ENCODE measurements around the gene ZNF10.

Gene ZNF10

DNA sequence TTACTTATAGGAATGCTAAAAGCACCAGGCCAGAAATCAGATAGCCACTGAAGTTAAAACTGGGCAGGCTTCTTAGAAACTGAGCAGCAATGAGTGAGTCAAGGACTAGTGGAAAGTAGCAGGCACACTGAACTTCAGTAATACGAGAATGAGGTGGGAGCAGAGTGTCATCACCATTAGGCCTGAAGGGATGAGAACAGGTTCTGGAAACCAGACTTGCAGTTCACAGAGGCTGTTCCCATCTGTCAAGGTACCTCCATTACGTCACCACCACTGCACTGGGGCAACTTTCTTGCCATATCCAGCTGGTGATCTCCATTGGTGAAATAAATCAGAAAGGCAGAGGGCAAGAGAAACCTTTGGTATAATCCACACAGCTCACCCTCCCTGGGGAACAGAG, 15.6 kb downstream of the ZNF10 start:
- H3K4me2 ChIP-seq (ENCODE audit: low read length): no peak overlapping the region
- H3K4me3 ChIP-seq (ENCODE audit: low read depth, low read length, poor library complexity, severe bottlenecking): no peak overlapping the region
- H3K9ac ChIP-seq (ENCODE audit: low read length): no peak overlapping the region
- no peaks in the 10 kb centered on the region for H3K9me2 ChIP-seq (ENCODE audit: low read depth, low read length)
- no peaks in the 10 kb centered on the region for H3K79me2 ChIP-seq (ENCODE audit: insufficient read depth, low read length)
- H3K4me1 ChIP-seq (ENCODE audit: insufficient read depth, low read length, severe bottlenecking): no peaks in the 10 kb centered on the region
- TF ChIP-seq, protein P1, sequence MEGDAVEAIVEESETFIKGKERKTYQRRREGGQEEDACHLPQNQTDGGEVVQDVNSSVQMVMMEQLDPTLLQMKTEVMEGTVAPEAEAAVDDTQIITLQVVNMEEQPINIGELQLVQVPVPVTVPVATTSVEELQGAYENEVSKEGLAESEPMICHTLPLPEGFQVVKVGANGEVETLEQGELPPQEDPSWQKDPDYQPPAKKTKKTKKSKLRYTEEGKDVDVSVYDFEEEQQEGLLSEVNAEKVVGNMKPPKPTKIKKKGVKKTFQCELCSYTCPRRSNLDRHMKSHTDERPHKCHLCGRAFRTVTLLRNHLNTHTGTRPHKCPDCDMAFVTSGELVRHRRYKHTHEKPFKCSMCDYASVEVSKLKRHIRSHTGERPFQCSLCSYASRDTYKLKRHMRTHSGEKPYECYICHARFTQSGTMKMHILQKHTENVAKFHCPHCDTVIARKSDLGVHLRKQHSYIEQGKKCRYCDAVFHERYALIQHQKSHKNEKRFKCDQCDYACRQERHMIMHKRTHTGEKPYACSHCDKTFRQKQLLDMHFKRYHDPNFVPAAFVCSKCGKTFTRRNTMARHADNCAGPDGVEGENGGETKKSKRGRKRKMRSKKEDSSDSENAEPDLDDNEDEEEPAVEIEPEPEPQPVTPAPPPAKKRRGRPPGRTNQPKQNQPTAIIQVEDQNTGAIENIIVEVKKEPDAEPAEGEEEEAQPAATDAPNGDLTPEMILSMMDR (IDR thresholded peaks at IDR 0.05; ENCODE audit: low read length): no peak
- no peak for TF ChIP-seq EZH2 (IDR thresholded peaks at IDR 0.05; ENCODE audit: borderline replicate concordance, low read length)
- H2AFZ ChIP-seq (ENCODE audit: low read length): no peak overlapping the region
- H4K20me1 ChIP-seq (ENCODE audit: insufficient read depth, low read length): no peaks in the 10 kb centered on the region
- peaks cover 39% of the 10 kb centered on the region for H3K9me3 ChIP-seq (ENCODE audit: low read length)
- no peaks in the 10 kb centered on the region for H3K27me3 ChIP-seq (ENCODE audit: insufficient read depth, low read length)
- no peak overlapping the region for H3K27ac ChIP-seq (ENCODE audit: low read depth, low read length, poor library complexity, severe bottlenecking)
- H3F3A ChIP-seq (ENCODE audit: insufficient read depth, low read length): no peaks in the 10 kb centered on the region
- H3K36me3 ChIP-seq (ENCODE audit: insufficient read depth, low read length): peaks cover 87% of the 10 kb centered on the region

DNA sequence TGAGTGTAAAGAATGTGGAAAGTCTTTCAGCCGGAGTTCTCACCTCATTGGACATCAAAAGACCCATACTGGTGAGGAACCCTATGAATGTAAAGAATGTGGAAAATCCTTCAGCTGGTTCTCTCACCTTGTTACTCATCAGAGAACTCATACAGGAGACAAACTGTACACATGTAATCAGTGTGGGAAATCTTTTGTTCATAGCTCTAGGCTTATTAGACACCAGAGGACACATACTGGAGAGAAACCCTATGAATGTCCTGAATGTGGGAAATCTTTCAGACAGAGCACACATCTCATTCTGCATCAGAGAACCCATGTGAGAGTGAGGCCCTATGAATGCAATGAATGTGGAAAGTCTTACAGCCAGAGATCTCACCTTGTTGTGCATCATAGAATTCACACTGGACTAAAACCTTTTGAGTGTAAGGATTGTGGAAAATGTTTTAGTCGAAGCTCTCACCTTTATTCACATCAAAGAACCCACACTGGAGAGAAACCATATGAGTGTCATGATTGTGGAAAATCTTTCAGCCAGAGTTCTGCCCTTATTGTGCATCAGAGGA, 25.8 kb downstream of the ZNF10 start:
- Histone ChIP-seq H3K4me1 (ENCODE audit: insufficient read depth, low read length, severe bottlenecking) (no peaks in the 10 kb centered on the region), H3K9me2 (ENCODE audit: low read depth, low read length) (no peaks in the 10 kb centered on the region), H4K20me1 (ENCODE audit: insufficient read depth, low read length) (no peaks in the 10 kb centered on the region), H3K27me3 (ENCODE audit: insufficient read depth, low read length) (no peaks in the 10 kb centered on the region), H3F3A (ENCODE audit: insufficient read depth, low read length) (peaks cover 3% of the 10 kb centered on the region; the same call in 1 of the 2 replicates), H3K36me3 (ENCODE audit: insufficient read depth, low read length) (peaks cover 77% of the 10 kb centered on the region), H3K27ac (ENCODE audit: low read depth, low read length, poor library complexity, severe bottlenecking) (no peak overlapping the region), H2AFZ (ENCODE audit: low read length) (no peak overlapping the region), H3K4me2 (ENCODE audit: low read length) (no peak overlapping the region), H3K9me3 (ENCODE audit: low read length) (peaks cover 65% of the 10 kb centered on the region), H3K9ac (ENCODE audit: low read length) (no peak overlapping the region), H3K4me3 (ENCODE audit: low read depth, low read length, poor library complexity, severe bottlenecking) (no peak overlapping the region), H3K79me2 (ENCODE audit: insufficient read depth, low read length) (no peaks in the 10 kb centered on the region)
- TF ChIP-seq, protein P1 (IDR thresholded peaks at IDR 0.05; ENCODE audit: low read length): no peak
- TF ChIP-seq EZH2 (IDR thresholded peaks at IDR 0.05; ENCODE audit: borderline replicate concordance, low read length): no peak

DNA sequence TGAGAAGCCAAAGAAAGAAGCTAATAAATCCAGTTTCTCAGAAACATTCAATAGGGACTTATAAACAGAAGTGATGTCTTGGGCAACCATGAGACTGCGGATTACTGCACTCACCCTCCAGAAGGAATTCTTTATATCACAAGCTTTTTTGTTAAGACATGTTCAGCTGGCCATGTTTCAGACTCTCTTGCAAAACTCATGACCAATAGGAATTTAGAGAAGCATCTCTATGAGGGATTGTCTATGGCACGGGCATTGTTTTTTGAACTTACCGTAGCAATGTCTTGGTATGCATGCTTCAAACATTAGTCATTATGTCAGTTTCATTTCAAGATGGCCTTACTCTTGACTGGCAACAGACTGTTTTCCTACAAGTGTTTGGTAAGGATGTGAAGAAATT, 35.3 kb downstream of the ZNF10 start:
- Histone ChIP-seq H3K4me1 (ENCODE audit: insufficient read depth, low read length, severe bottlenecking) (no peaks in the 10 kb centered on the region), H3F3A (ENCODE audit: insufficient read depth, low read length) (no peaks in the 10 kb centered on the region), H3K9me2 (ENCODE audit: low read depth, low read length) (no peaks in the 10 kb centered on the region), H3K4me3 (ENCODE audit: low read depth, low read length, poor library complexity, severe bottlenecking) (no peak overlapping the region), H3K27ac (ENCODE audit: low read depth, low read length, poor library complexity, severe bottlenecking) (no peak overlapping the region), H3K79me2 (ENCODE audit: insufficient read depth, low read length) (no peaks in the 10 kb centered on the region), H3K9ac (ENCODE audit: low read length) (no peak overlapping the region), H3K4me2 (ENCODE audit: low read length) (no peak overlapping the region), H3K27me3 (ENCODE audit: insufficient read depth, low read length) (no peaks in the 10 kb centered on the region), H2AFZ (ENCODE audit: low read length) (no peak overlapping the region), H3K36me3 (ENCODE audit: insufficient read depth, low read length) (no peaks in the 10 kb centered on the region), H4K20me1 (ENCODE audit: insufficient read depth, low read length) (no peaks in the 10 kb centered on the region), H3K9me3 (ENCODE audit: low read length) (peaks cover 23% of the 10 kb centered on the region)
- TF ChIP-seq, protein P1 (IDR thresholded peaks at IDR 0.05; ENCODE audit: low read length): no peak
- no peak for TF ChIP-seq EZH2 (IDR thresholded peaks at IDR 0.05; ENCODE audit: borderline replicate concordance, low read length)

Measured in OCI-LY1 (cell line).